Measurements from ENCODE around the gene PROX2.

DNA sequence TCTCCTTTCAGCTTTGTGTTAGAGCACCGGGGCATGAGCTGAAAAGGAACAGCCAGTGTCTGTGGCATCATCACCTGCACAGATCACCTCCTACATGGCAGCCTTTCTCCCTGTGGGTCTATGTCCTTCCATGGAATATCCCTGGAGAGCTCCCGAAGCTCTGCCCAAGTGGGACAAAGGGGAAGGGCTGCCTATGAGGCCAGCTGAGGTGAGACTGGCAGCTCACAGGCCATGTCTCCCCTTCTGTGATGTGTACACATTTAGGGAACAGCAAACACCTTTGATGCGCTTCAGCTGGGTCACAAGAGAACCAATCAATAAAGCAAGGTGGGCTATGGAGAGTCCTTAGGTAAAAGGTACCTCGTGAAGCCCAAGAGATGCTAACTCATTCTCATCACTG lies 4.1 kb downstream of the PROX2 start:
- TF ChIP-seq EP300 (IDR thresholded peaks at IDR 0.05): no peak
- TF ChIP-seq, protein P1, sequence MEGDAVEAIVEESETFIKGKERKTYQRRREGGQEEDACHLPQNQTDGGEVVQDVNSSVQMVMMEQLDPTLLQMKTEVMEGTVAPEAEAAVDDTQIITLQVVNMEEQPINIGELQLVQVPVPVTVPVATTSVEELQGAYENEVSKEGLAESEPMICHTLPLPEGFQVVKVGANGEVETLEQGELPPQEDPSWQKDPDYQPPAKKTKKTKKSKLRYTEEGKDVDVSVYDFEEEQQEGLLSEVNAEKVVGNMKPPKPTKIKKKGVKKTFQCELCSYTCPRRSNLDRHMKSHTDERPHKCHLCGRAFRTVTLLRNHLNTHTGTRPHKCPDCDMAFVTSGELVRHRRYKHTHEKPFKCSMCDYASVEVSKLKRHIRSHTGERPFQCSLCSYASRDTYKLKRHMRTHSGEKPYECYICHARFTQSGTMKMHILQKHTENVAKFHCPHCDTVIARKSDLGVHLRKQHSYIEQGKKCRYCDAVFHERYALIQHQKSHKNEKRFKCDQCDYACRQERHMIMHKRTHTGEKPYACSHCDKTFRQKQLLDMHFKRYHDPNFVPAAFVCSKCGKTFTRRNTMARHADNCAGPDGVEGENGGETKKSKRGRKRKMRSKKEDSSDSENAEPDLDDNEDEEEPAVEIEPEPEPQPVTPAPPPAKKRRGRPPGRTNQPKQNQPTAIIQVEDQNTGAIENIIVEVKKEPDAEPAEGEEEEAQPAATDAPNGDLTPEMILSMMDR (IDR thresholded peaks at IDR 0.05): no peak

Data from ovary (tissue), 3 donors.